HL-60 (cell line): Measurements from ENCODE around the gene POU2AF1.

ENCODE experiments used
- TF ChIP-seq, protein P1 (sequence below): IDR thresholded peaks from one replicate; pipeline ENCODE4 v1.5.1; 2011; ENCODE audit warnings: low read length, control low read depth, inconsistent platforms; ENCODE audit not compliant: insufficient read depth
- TF ChIP-seq, protein P2 (sequence below): IDR thresholded peaks from 2 replicates; pipeline ENCODE4 v1.6.1; 2012; ENCODE audit warnings: low read depth; ENCODE audit not compliant: insufficient replicate concordance

DNA sequence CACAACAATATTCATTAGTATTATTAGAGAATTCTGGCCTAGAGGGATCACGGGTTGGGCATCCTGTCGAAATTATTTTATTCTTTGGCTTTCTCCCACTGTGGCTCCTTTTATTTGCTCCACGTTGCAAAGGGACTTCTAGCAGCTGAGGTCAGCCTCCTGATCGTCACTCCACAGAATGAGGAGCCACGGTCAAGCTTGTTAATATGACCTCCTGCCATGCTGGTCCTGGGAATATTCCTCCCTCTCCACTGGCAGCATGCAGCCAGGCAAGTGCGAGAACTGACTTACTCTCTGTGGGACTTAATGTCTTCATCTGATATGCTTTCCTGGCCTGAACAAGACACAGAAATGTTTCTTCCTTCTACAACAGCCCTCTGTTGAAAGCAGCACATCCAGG, 59.8 kb downstream of the POU2AF1 start:
- TF ChIP-seq, protein P1, sequence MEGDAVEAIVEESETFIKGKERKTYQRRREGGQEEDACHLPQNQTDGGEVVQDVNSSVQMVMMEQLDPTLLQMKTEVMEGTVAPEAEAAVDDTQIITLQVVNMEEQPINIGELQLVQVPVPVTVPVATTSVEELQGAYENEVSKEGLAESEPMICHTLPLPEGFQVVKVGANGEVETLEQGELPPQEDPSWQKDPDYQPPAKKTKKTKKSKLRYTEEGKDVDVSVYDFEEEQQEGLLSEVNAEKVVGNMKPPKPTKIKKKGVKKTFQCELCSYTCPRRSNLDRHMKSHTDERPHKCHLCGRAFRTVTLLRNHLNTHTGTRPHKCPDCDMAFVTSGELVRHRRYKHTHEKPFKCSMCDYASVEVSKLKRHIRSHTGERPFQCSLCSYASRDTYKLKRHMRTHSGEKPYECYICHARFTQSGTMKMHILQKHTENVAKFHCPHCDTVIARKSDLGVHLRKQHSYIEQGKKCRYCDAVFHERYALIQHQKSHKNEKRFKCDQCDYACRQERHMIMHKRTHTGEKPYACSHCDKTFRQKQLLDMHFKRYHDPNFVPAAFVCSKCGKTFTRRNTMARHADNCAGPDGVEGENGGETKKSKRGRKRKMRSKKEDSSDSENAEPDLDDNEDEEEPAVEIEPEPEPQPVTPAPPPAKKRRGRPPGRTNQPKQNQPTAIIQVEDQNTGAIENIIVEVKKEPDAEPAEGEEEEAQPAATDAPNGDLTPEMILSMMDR = no peak
- TF ChIP-seq, protein P2, sequence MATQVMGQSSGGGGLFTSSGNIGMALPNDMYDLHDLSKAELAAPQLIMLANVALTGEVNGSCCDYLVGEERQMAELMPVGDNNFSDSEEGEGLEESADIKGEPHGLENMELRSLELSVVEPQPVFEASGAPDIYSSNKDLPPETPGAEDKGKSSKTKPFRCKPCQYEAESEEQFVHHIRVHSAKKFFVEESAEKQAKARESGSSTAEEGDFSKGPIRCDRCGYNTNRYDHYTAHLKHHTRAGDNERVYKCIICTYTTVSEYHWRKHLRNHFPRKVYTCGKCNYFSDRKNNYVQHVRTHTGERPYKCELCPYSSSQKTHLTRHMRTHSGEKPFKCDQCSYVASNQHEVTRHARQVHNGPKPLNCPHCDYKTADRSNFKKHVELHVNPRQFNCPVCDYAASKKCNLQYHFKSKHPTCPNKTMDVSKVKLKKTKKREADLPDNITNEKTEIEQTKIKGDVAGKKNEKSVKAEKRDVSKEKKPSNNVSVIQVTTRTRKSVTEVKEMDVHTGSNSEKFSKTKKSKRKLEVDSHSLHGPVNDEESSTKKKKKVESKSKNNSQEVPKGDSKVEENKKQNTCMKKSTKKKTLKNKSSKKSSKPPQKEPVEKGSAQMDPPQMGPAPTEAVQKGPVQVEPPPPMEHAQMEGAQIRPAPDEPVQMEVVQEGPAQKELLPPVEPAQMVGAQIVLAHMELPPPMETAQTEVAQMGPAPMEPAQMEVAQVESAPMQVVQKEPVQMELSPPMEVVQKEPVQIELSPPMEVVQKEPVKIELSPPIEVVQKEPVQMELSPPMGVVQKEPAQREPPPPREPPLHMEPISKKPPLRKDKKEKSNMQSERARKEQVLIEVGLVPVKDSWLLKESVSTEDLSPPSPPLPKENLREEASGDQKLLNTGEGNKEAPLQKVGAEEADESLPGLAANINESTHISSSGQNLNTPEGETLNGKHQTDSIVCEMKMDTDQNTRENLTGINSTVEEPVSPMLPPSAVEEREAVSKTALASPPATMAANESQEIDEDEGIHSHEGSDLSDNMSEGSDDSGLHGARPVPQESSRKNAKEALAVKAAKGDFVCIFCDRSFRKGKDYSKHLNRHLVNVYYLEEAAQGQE = no peak
